Left ventricle myocardium inferior (tissue), 1 donor: ENCODE results near the gene ZNF792. TPM values are rescaled to one million over a fixed set of nuclear protein-coding genes. Genes with fewer than 3 reads are reported as not detected.
"Not testable (repeated sequence)": the region's sequence is repeated elsewhere in the genome, so short reads cannot be mapped to it uniquely, and the experiment has no call there.

ENCODE experiments used
- DNase-seq: peaks from one replicate; pipeline ENCODE4 v3.0.0-alpha.2; 2020
- H3K27ac ChIP-seq: fragments of 200-600 bp; replicated peaks from 2 replicates; pipeline ENCODE4 v1.8.0; 2021
- H3K27me3 ChIP-seq: fragments of 200-600 bp; 2 replicates; pipeline ENCODE4 v1.8.0; 2021; ENCODE audit warnings: low read depth
- H3K36me3 ChIP-seq: fragments of 200-600 bp; 2 replicates; pipeline ENCODE4 v1.8.0; 2021
- H3K4me1 ChIP-seq: fragments of 200-600 bp; 2 replicates; pipeline ENCODE4 v1.8.0; 2021
- H3K4me3 ChIP-seq: fragments of 200-600 bp; 2 replicates; pipeline ENCODE4 v1.8.0; 2021; ENCODE audit warnings: mild to moderate bottlenecking, moderate library complexity
- H3K9me3 ChIP-seq: fragments of 200-600 bp; replicated peaks from 2 replicates; pipeline ENCODE4 v1.8.0; 2021
- CTCF ChIP-seq: fragments of 200-600 bp; IDR thresholded peaks from 2 replicates; pipeline ENCODE4 v1.8.0; 2021; ENCODE audit warnings: antibody characterized with exemption, mild to moderate bottlenecking, borderline replicate concordance
- intact Hi-C: fragments of 100-400 bp; cut with micrococcal nuclease; formaldehyde crosslinking; loops from one replicate; pipeline ENCODE4 v1.11.0; 2022
- total RNA-seq: library from RNA; stranded (reverse); fragmentation: NEBNext Ultra II Directional; extraction: Animal tissue kit (Norgen Biotek cat#: 25700); gene quantifications from one replicate; pipeline ENCODE4 v1.2.1, GENCODE V29; 2021
- donor health status: DM: no; HTN: yes; CAD: no; lungs with severe emphysema.

Gene ZNF792
- total RNA-seq, 1 donor from 2014 or later = 3.2 TPM

GRCh38 chr19:34918190-34918589 lies 45.8 kb downstream of the ZNF792 start:
- TF ChIP-seq CTCF = no peak
- no peak for DNase-seq
- no peaks in the 10 kb centered on the region for H3K27me3 ChIP-seq
- intact Hi-C loops = no loop called here
- no peak overlapping the region for H3K27ac ChIP-seq
- H3K36me3 ChIP-seq = no peaks in the 10 kb centered on the region
- H3K9me3 ChIP-seq = peaks cover 34% of the 10 kb centered on the region
- no peak overlapping the region for H3K4me3 ChIP-seq
- H3K4me1 ChIP-seq = no peaks in the 10 kb centered on the region

- H3K27me3 ChIP-seq, H3K4me1 ChIP-seq, H3K27ac ChIP-seq, intact Hi-C loops, H3K36me3 ChIP-seq, DNase-seq, H3K4me3 ChIP-seq: not testable (repeated sequence)
- peaks cover 38% of the 10 kb centered on the region for H3K9me3 ChIP-seq
Observed at GRCh38 chr19:34917144-34917543, 46.9 kb downstream of the ZNF792 start.

- Histone ChIP-seq H3K36me3 (no peaks in the 10 kb centered on the region), H3K27me3 (peaks cover 37% of the 10 kb centered on the region), H3K4me3 (no peak overlapping the region), H3K27ac (no peak overlapping the region), H3K4me1 (no peaks in the 10 kb centered on the region), H3K9me3 (peaks cover 11% of the 10 kb centered on the region)
- intact Hi-C loops = no loop called here
- no peak for TF ChIP-seq CTCF
- DNase-seq = no peak
Observed at GRCh38 chr19:34910770-34911169, 53.3 kb downstream of the ZNF792 start.

Other genes with a start within 250 kb of the ZNF792 start
- gene ZNF181, start 230.0 kb downstream of the ZNF792 start, total RNA-seq = 23.3 TPM
- gene ZNF599, start 191.0 kb downstream of the ZNF792 start, total RNA-seq = 4.4 TPM
- 2.5 TPM for gene ZNF30, start 37.3 kb downstream of the ZNF792 start, total RNA-seq
- gene GRAMD1A, start 36.1 kb upstream of the ZNF792 start, total RNA-seq = 26.2 TPM
- gene SCN1B, start 66.2 kb upstream of the ZNF792 start, total RNA-seq = 52.8 TPM
- 3.4 TPM for gene HPN, start 77.5 kb upstream of the ZNF792 start, total RNA-seq
- gene FXYD3, start 151.6 kb upstream of the ZNF792 start, total RNA-seq = 1.1 TPM
- gene LGI4, start 170.8 kb upstream of the ZNF792 start, total RNA-seq = 8.4 TPM
- 509 TPM for gene FXYD1, start 174.6 kb upstream of the ZNF792 start, total RNA-seq
- gene FXYD7, start 179.0 kb upstream of the ZNF792 start, total RNA-seq = not detected
- 23.4 TPM for gene FXYD5, start 190.5 kb upstream of the ZNF792 start, total RNA-seq